HG02571 (cell line): ENCODE results near the gene KLF12.

Source experiments
- ATAC-seq: cut with Tn5 transposase; IDR thresholded peaks from one replicate; pipeline ENCODE4 v1.9.1; 2021; ENCODE audit warnings: mild to moderate bottlenecking, moderate library complexity; ENCODE audit not compliant: unreplicated experiment

The KLF12 gene

DNA sequence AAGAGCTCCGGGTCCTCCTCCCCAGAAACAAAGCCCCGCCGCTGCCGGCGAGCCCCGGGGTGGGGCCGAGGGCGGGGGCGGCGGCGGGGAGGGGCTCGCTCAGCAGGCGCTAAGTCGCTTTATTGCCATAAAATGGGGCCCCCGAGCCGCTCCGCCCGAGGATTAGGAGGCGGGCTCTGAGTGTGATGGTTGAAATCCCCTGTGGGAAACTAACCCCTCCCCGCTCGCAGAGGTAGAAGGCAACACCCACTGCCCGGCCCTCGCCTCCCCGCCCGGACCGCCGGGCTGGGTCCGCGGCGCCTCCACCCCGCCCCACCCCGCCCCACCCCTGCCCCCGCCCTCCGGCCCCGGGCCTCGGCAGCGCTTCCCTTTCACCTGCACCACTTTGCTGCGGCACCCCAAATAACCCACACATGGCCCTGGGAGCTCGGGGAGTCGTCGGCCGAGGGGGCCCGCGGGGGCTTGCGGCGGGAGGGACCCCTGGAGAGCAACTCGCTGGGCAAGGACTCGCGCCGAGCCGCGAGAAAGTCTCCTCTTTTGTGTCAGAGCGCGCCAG lies at the start of gene KLF12:
Gene KLF12, minus strand, starts transcription at position 184 of the 556 bp plus-strand sequence.
- ATAC-seq, result peak; percentile 69

DNA sequence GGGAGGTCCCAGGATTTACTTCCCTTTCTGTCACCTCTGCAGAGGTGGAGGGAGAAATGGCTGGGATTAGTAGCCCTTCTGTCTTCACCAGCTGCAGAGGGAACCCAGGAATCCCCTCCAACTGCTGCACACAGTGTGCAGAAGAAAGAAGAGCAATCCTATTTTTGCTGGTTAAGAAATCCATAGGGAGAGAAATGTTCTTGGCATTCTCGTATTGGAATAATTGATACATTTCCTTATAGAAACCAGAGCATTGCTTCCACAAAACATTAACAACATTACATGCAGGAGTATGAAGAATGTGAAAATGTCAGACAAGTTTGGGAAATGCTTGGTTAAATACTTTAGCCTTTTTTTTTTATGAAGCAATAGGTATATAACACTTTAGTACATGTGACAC lies 48.3 kb upstream of the KLF12 start:
- no peak for ATAC-seq

DNA sequence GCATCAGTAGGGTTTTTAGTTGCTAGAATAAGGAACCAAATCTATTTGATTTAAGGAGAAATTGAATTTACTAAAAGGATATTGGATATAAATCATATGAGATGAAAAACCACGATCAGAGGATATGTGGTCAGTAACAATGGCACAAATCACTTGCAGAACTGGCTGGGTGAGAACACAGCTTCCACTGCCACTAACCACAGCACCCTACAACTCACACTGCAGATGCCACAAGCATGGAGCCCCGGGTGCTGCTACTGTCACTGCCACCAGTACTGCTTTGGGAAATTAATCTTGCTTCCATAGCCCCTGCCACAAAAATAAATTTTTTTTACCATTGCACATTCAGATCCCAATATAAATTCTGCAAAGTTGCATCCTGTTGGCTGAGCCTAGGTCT lies 40.6 kb upstream of the KLF12 start:
- ATAC-seq, result no peak

DNA sequence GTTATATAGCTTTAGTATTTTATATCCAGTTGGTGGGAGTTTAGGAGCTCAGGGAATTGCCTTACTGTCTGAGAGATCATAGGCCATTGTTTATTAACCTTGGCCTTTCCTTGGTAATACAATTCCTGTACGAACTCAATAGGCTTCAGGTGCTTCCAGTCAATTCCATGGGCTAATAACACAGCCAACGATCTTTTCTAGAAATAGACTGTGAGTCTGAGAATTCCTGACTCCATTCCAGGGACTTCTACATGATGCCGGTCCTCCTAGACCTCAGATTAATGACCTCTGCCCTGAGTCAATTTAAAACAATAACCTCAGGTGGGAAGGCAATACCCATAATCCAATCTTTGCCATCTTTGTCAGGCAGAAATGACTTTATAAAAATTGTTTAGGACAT lies 39.6 kb upstream of the KLF12 start:
- no peak for ATAC-seq

DNA sequence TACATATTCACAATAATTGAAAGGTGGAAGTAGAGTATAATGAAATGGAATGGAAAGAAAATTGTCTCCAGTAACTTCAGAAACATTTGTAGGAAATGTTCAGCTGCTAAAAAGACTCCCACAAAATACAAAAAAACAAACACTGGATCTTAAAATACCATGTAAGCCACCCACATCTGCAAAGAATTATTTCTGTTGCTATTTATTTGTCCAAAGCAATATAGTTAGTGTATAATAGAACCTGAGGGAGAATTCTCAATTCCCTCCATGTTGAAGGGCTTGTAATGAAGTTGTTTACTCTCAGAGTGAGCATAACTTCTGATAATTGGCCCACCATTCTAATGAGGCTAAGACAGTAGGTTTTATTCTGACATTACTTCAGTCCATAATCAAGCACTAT lies 37.4 kb upstream of the KLF12 start:
- no peak for ATAC-seq

DNA sequence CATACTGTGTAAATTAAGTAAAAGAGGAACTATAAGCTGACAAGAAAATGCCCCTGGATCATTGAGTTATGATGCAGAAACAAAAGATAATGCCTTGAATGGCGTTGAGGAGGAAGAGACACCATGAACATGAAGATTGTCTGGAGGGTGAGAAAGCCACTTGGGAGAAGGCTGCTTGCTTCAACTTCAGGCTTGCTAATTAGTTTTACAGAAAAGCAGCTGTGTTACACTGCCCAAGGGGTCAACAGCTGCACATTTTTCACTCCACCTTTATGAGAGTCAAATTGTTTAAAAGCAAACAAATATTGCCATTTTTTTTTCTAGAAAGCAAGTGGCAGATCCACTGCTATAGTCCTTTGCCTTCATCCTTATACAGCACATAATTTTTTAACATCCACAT lies 35.5 kb upstream of the KLF12 start:
- ATAC-seq, result no peak

DNA sequence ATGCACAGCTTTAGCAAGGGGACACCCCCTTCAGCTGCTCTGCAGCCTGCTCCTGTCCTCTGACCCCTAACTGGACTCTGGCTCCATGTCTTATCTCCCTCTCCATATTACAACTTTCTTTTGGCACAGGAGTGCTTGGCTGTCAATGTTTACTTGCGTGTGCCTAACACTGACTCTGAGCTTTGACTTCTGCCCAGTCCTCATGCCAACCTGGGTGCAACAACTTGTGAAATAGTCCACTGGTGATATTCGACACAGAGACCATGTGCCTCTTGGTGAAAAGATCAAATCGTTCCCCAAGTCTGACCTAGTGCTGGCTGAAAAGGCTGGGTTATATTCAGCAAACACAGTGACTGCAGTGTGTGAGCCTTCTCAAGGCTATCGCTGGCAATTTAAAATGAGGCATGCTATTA lies 34.1 kb upstream of the KLF12 start:
- ATAC-seq, result no peak

DNA sequence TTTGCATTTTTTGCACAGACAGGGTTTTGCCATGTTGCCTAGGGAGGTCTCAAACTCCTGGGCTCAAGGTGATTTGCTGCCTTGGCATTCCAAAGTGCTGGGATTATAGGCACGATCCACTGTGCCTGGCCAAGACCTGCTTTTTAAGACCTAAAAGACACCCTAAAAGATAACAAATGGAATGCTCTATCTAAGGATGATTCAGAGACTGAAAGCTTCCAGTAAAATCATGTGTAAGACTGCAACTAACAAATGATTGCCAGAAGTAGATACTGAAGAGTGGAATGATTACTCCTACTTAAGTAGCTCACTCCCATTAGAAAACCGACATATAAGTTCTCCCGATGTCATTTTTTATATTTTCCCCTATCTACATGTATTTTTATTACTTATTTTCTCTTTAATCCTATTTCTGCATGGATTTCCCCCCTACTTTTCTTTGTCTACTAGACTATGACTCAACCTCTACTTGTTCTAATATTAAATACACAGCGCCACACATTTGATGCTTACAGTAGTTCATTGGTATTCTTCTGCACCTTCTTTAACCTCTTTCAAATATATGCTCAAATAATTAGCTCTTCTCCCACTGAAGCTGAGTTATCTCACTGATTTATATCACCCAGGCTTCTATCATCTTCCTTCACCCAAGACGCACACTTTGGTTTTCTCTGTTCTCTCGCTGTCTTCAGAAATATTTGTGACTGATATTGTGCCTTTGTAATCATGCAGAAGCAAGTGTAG lies 32.2 kb upstream of the KLF12 start:
- no peak for ATAC-seq

DNA sequence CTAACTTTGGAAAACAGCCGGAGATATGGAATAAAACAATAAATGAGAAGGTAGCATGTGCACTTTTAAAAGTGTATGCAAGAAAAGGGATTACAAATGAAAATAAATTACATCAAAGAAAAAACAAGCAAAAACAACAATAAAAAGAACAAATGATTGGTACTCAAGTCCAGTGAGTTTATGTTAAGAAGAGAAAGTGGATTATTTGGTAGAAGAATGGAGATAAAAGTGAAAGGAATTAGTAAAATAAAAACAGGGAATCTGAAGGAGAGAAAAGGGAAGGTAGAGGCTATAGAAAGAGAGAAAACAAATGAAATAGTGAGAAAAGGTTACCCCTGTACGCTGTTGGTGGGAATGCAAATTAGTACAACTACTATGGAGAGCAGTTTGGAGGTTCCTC lies 28.6 kb upstream of the KLF12 start:
- no peak for ATAC-seq

DNA sequence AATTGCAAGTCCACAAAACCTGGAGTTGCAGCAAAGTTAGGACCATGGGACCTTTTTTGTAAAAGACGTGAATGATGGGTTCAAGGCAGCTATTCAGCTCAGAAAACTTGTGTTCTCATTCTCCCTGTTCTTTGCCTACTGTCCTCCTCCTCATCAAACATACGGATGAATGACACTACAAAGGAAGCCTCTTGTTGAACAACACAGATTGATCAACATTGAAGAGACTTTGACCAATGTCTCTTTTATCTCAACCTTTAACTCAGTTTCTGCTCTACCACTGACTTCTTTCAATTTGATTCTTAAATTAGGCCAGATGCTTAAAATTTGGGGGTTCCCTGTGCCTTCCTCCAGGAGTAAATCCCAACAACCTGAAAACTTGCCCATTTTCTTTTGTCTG lies 27.9 kb upstream of the KLF12 start:
- ATAC-seq, result no peak

DNA sequence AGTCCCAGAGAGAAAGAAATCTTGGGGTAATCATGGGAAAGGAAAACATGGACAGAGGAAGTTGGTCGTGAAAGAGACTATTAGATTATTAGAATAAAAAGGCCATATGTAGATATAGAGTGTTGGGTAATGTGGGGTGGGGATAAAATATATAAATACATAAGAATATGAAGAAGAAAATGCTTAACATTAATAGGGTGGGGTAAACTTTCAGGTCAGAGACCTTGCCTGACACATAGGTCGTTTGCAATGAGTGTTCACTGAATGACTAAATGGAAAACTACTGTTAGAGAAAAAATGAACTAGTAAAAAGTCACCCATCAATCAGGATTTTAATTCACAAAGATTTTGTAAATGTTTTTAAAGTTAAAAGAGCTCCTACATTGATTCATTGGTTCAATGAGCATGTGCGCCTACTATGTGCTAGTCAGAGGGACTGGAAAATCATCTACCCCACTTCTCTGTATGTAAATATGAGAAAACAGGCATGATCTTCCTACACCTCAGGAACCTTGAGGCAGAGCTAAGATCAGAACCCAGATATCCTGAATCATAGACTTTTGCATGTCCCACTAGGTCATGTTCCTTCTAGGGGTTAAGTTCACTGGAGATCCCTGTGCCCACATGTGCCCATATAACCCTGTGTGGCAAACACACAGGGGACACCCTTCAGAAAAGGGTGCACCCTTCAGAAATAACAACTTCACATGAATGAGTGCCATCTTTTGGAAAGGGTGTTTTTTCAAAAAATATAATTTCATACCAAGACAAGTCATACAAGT lies 24.6 kb upstream of the KLF12 start:
- ATAC-seq, result no peak

DNA sequence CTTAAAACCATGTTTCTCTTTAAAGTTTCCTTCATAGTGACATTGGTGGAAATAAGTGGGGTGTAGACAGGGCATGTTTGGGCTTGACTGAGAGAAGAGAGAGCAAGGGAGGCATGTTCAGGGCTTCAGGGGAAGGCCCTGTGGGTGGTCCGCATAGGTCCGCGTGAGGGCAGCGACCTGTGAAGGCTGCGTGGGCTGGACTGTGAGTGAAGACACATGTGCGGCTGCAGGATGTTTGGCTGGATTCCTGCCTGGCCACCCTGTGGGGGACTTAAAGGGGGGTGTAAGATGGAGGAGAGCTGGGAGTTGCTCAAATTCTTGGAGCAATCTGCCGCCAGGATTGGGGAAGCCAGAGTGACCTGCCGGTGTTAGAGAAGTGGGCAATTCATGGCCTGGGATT lies 23.8 kb upstream of the KLF12 start:
- no peak for ATAC-seq

DNA sequence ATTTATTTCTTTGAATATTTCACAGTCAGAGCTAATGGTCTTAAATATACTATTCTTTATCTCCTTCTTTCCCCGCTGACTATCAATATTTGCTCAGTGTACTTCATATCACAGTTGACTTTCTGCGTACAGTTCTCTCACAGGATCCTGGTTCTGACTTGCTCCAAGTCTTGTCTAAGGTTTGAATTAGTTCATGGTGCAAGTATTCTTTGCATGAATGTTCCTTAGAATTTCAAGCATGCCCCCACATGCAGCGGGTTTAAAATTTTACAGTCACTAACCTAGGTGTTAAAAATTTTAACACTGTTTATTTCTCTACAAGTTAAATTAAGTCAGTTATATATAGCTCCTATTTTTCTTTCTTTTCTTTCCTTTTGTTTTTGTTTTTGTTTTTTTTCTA lies 20.8 kb upstream of the KLF12 start:
- no peak for ATAC-seq

DNA sequence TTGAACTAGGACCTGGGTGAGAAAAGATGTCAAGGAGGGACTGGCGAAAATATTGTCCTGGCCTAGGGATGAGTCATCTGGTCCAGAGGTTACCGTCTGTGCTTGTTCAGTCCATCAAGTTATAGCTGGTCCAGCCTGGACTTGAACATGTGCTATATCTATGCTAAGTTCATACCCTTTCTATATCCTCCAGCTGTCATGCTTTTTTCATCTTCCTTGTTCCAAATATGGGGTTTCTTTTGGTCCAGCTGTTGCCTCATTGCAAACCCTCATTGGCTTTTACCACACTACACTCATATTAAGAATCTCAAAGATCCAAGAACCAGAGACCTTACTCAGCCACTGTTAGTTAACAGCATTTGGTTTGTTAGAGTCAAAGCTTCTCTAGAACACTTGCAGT lies 19.1 kb upstream of the KLF12 start:
- ATAC-seq, result no peak

DNA sequence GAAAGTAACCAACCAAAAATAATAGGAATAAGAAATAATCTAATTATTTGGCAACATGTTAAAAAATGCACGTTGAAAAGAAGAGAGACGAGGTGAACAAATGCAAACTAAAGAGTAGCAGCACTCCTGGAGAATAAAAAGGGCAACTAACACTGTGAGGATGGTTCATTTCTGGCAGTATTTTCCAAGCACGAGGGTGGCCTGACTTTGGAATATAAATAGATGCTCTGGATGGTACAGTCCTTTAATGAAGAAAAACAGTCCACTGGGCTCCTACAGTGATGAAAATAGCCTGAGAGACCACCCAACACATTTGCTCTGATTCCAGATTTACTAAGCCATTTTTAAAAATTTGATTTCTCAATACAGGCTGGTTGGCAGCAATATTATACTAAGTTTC lies 17.7 kb upstream of the KLF12 start:
- ATAC-seq, result no peak

DNA sequence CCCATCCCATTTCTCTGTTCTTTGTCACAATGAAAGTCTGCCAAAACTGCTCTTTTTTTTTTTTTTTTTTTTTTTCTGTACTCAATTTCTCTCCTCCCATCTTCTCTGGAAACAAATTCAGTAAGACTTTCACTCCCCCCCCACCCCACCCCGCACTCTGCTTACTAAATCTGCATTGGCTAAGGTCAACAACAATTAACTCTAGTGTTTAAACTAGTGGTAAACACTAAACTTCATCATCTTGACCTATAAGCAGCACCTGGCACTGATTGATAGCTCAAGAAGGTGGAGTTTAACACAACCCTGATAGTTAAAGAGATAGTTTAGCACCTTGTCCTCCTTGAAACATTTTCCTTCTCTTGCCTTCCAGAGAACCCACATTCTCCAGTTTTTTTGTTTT lies 14.1 kb upstream of the KLF12 start:
- no peak for ATAC-seq

DNA sequence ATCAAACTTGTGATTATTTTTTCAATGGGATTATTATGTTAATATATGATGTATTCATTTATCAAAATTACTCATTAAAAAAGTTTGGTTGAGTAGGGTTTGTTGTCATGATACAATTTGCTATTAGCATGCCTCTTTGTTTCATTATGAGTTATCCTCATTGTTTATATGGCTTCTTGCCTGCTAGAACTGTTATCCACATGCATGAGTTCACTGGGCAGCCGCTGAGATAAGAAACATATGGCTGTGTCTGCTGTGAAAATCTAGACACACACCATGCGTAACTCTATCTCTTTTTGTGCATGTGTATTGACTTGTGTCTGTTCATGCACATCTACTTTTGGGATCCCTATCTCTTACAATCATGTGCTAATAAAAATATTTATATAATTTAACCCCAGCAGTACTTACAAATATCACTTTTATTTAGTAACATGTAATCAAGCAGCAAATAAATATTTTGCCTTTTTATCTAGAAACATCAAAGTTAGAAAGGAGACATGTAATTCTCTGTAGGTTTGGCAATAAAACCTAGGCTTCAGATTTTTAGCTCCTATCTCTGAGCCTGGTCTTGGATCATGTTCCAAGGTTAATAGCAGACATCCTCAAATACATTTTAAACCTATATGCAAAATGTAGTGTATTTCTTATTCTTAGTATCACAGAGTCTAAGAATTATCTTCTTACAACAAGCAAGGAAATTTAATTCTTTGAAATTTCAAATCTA lies 11.2 kb upstream of the KLF12 start:
- ATAC-seq, result no peak

DNA sequence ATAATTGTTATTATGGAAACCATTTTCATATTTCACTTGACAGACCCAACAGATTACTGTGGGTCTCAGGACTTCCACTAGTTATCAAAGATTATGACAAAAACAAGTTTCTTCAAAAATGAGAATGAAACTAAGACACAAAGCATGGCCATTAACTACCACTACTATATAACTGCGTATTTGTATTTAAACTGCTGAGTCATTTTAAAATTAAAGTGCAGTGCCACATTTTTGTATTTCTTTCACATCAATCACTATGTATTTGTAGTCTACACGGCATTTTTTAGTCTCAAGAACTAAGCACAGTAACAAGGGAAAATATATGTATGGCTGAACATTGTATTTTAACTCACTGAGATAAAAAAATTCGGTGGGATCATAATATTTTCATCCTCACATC lies 10.1 kb upstream of the KLF12 start:
- ATAC-seq, result no peak

DNA sequence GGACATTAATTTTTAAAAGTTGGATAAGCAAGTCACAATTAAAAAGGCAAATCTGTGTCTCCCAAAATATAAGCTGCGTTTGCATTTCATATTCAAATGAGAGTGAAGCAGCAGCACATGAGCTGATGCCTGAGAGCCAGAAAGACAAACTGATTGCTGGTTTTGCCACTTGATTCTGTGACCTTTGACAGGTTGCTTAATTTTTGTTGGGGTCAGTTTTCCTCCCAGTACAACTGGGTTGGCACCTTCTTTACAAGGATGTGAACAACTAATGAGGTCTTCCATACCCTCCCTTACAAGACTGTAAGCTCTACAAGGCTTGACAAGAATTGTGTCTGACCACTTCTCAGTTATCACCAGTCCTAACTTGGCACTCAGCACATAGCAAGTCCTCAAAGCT lies 8.1 kb upstream of the KLF12 start:
- no peak for ATAC-seq

DNA sequence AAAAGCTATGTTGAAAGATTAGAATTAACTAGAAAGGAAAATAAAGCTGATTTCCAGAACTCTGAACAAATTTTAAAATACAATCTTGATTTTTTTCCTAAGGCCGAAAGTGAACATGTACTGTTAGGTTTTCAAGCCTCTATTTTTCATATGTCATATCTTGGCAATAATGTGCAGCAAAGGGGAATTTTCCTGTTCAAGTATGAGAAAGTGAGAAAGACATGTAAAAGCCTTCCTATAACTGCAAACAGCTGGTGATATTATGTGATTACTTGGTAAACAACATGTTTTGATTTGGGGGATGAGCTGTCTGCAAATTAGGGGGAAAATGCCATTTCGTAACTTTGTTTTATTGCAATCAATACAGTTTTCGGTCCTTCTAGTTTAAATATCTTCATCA lies 4.0 kb upstream of the KLF12 start:
- no peak for ATAC-seq

DNA sequence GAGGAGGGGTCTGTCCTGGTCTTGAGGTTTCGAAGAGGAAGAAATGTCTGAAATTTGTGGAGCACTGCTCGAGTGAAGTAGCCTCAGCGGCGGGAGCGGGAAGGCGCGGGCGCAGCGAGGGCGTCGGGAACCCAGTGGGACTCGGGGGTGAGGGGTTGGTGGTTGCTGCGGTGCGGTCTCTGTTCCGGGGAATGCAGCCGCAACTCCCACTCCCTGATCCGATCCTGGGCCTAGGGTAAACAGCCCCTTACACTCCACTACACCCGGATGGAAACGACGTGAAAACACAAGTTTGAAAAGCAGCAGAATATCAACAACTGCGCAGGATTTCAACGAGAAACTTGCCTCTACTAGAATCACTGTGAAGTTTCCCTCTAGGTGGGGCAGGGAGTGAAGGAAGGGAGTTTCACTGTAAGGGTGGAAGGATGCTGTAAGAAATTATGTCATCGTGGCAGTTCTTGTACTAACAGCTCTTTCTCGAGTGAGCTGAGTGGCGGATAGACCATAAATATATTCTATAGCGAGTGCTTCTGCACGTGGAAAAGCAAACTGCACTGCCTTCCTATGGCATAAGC lies 2.0 kb upstream of the KLF12 start:
- no peak for ATAC-seq
